HepG2 (cell line): ENCODE results near the gene PSMA3. TPM values are rescaled to one million over a fixed set of nuclear protein-coding genes. Genes with fewer than 3 reads are reported as not detected.

Experiments used
- CEBPB ChIP-seq: IDR thresholded peaks from 2 replicates; pipeline ENCODE4 v1.6.1; 2011; ENCODE audit warnings: low read depth, low read length, improper control_type of control experiment, borderline replicate concordance
- HMGXB3 ChIP-seq: sonication (generic); formaldehyde crosslinking; IDR thresholded peaks from 2 replicates; pipeline ENCODE4 v1.4.0; 2020; ENCODE audit warnings: missing genetic modification reagents, borderline replicate concordance
- KDM4B ChIP-seq: sonication (generic); formaldehyde crosslinking; IDR thresholded peaks from 2 replicates; pipeline ENCODE4 v1.4.0; 2020; ENCODE audit warnings: missing genetic modification reagents
- POLR2AphosphoS5 ChIP-seq: IDR thresholded peaks from 2 replicates; pipeline ENCODE4 v1.6.1; 2012; ENCODE audit warnings: low read depth, low read length
- SMAD3 ChIP-seq: sonication (generic); formaldehyde crosslinking; IDR thresholded peaks from 2 replicates; pipeline ENCODE4 v1.4.0; 2020; ENCODE audit warnings: missing genetic modification reagents
- SOX13 ChIP-seq, 3 experiments: fragments of 450-650 bp in 1 of 3; sonication (generic) in 1 of 3; formaldehyde crosslinking in 1 of 3; IDR thresholded peaks in 2 of 3; conservative IDR thresholded peaks in 1 of 3; 2 replicates each; pipeline versions ENCODE4 v1.5.0 to v1.6.1; 2016 to 2020; ENCODE audit warnings: antibody characterized with exemption in 1 of 3, mild to moderate bottlenecking in 1 of 3, missing compliant biosample characterization in 1 of 3, missing genetic modification reagents in 1 of 3, moderate library complexity in 1 of 3
- STAT5B ChIP-seq: sonication (generic); formaldehyde crosslinking; IDR thresholded peaks from 2 replicates; pipeline ENCODE4 v1.4.0; 2020; ENCODE audit warnings: missing genetic modification reagents
- TOE1 ChIP-seq: sonication (generic); formaldehyde crosslinking; IDR thresholded peaks from 2 replicates; pipeline ENCODE4 v1.4.0; 2020; ENCODE audit warnings: mild to moderate bottlenecking, missing genetic modification reagents
- ZFP36 ChIP-seq: fragments of 150-350 bp; IDR thresholded peaks from 2 replicates; pipeline ENCODE4 v1.6.1; 2018; ENCODE audit warnings: borderline replicate concordance, low read length, low read depth; ENCODE audit not compliant: partially characterized antibody
- ZFY ChIP-seq: sonication (generic); formaldehyde crosslinking; IDR thresholded peaks from 2 replicates; pipeline ENCODE4 v1.4.0; 2020; ENCODE audit warnings: missing genetic modification reagents
- ZNF136 ChIP-seq: sonication (generic); formaldehyde crosslinking; IDR thresholded peaks from 2 replicates; pipeline ENCODE4 v1.8.1; 2022; ENCODE audit warnings: low read depth, mild to moderate bottlenecking, moderate library complexity, missing genetic modification reagents
- ZNF34 ChIP-seq: sonication (generic); formaldehyde crosslinking; IDR thresholded peaks from 2 replicates; pipeline ENCODE4 v1.4.0; 2020; ENCODE audit warnings: mild to moderate bottlenecking, missing genetic modification reagents, borderline replicate concordance
- ZNF619 ChIP-seq: sonication (generic); formaldehyde crosslinking; IDR thresholded peaks from 2 replicates; pipeline ENCODE4 v1.4.0; 2020; ENCODE audit warnings: mild to moderate bottlenecking, missing genetic modification reagents
- ZNF670 ChIP-seq: sonication (generic); formaldehyde crosslinking; IDR thresholded peaks from 2 replicates; pipeline ENCODE4 v1.8.0; 2022; ENCODE audit warnings: mild to moderate bottlenecking, missing genetic modification reagents, borderline replicate concordance
- ZNF775 ChIP-seq: sonication (generic); formaldehyde crosslinking; IDR thresholded peaks from 2 replicates; pipeline ENCODE4 v1.4.0; 2020; ENCODE audit warnings: missing genetic modification reagents, mild to moderate bottlenecking, moderate library complexity, borderline replicate concordance
- ZSCAN21 ChIP-seq: sonication (generic); formaldehyde crosslinking; IDR thresholded peaks from 2 replicates; pipeline ENCODE4 v1.8.0; 2022; ENCODE audit warnings: mild to moderate bottlenecking, missing genetic modification reagents, moderate library complexity, borderline replicate concordance
- polyA plus RNA-seq, 8 experiments: library from polyadenylated mRNA; depleted of rRNA in 3 of 8; stranded (reverse) in 7 of 8; unstranded in 1 of 8; fragments of >200 nt; fragmentation: Illumina TruSeq in 4 of 8; extraction: Trizol in 4 of 8; gene quantifications; 2 replicates each; pipeline versions ENCODE4 v1.2.1 to v1.2.3, GENCODE V29; 2011 to 2016; ENCODE audit warnings: low read depth in 4 of 8, missing spikeins in 1 of 8, mixed read lengths in 1 of 8; ENCODE audit not compliant: insufficient read depth in 1 of 8
- total RNA-seq, 5 experiments: library from RNA; depleted of rRNA; stranded (reverse); fragments of >200 nt; fragmentation: Illumina TruSeq; extraction: Trizol; gene quantifications; 2 replicates each; pipeline ENCODE4 v1.2.3, GENCODE V29; 2016; ENCODE audit warnings: low read depth in 1 of 5
- TF ChIP-seq, protein P1 (sequence below): sonication (generic); formaldehyde crosslinking; IDR thresholded peaks from 2 replicates; pipeline ENCODE4 v1.5.0; 2020; ENCODE audit warnings: mild to moderate bottlenecking, missing genetic modification reagents
- TF ChIP-seq, protein P2 (sequence below): IDR thresholded peaks from 2 replicates; pipeline ENCODE4 v1.6.1; 2016; ENCODE audit warnings: missing compliant biosample characterization, missing genetic modification reagents, borderline replicate concordance
- TF ChIP-seq, protein P3 (sequence below): sonication (generic); formaldehyde crosslinking; IDR thresholded peaks from 2 replicates; pipeline ENCODE4 v1.5.0; 2020; ENCODE audit warnings: missing genetic modification reagents

PSMA3 gene
- total and polyA plus RNA-seq, 2 of the 13 experiments (the other 11 are each of a cell fraction or from before 2014, with no cell fraction given), result 232 to 275 TPM

- TF ChIP-seq, protein P1, sequence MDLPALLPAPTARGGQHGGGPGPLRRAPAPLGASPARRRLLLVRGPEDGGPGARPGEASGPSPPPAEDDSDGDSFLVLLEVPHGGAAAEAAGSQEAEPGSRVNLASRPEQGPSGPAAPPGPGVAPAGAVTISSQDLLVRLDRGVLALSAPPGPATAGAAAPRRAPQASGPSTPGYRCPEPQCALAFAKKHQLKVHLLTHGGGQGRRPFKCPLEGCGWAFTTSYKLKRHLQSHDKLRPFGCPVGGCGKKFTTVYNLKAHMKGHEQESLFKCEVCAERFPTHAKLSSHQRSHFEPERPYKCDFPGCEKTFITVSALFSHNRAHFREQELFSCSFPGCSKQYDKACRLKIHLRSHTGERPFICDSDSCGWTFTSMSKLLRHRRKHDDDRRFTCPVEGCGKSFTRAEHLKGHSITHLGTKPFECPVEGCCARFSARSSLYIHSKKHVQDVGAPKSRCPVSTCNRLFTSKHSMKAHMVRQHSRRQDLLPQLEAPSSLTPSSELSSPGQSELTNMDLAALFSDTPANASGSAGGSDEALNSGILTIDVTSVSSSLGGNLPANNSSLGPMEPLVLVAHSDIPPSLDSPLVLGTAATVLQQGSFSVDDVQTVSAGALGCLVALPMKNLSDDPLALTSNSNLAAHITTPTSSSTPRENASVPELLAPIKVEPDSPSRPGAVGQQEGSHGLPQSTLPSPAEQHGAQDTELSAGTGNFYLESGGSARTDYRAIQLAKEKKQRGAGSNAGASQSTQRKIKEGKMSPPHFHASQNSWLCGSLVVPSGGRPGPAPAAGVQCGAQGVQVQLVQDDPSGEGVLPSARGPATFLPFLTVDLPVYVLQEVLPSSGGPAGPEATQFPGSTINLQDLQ (CRISPR knock-in tag), result 0 out of 2 replicates have a peak, but pooled peaks have one; percentile 51
- peak; percentile 98 for TF ChIP-seq ZFY (CRISPR knock-in tag)
- no peak for TF ChIP-seq ZNF670 (CRISPR knock-in tag)
- TF ChIP-seq ZNF775, result no peak
- TF ChIP-seq ZNF619, result no peak
- TF ChIP-seq, protein P2, sequence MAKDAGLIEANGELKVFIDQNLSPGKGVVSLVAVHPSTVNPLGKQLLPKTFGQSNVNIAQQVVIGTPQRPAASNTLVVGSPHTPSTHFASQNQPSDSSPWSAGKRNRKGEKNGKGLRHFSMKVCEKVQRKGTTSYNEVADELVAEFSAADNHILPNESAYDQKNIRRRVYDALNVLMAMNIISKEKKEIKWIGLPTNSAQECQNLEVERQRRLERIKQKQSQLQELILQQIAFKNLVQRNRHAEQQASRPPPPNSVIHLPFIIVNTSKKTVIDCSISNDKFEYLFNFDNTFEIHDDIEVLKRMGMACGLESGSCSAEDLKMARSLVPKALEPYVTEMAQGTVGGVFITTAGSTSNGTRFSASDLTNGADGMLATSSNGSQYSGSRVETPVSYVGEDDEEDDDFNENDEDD (CRISPR knock-in tag), result peak; percentile 27; the same call in 1 of the 2 replicates
- no peak for TF ChIP-seq ZNF34 (CRISPR knock-in tag)
- no peak for TF ChIP-seq ZFP36
- peak; percentile 92 for TF ChIP-seq POLR2AphosphoS5
- peak; percentile 100 for TF ChIP-seq HMGXB3
- TF ChIP-seq ZNF136 (CRISPR knock-in tag), result no peak
- TF ChIP-seq KDM4B (CRISPR knock-in tag), result no peak
- no peak for TF ChIP-seq SOX13 (IDR thresholded peaks at IDR 0.05)
- TF ChIP-seq SOX13 (CRISPR knock-in tag; conservative IDR thresholded peaks at IDR 0.05 in 1 of 2, IDR thresholded peaks at IDR 0.05 in 1 of 2), result 0 out of 4 replicates have a peak, but pooled peaks of 1 of the 2 experiments have one; percentile 5
- TF ChIP-seq STAT5B (CRISPR knock-in tag), result no peak
- no peak for TF ChIP-seq TOE1 (CRISPR knock-in tag)
- TF ChIP-seq CEBPB, result no peak
- 0 out of 2 replicates have a peak, but pooled peaks have one; percentile 53 for TF ChIP-seq SMAD3 (CRISPR knock-in tag)
- TF ChIP-seq, protein P3, sequence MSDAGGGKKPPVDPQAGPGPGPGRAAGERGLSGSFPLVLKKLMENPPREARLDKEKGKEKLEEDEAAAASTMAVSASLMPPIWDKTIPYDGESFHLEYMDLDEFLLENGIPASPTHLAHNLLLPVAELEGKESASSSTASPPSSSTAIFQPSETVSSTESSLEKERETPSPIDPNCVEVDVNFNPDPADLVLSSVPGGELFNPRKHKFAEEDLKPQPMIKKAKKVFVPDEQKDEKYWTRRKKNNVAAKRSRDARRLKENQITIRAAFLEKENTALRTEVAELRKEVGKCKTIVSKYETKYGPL, result no peak
- no peak for TF ChIP-seq ZSCAN21 (CRISPR knock-in tag)
Observed at GRCh38 chr14:58244556-58245387, at the start of gene PSMA3 (continued).
